Mesenchymal stem cell (in vitro differentiated cells and primary cell): ENCODE results near the gene OMD.

Experiments used
- DNase-seq: peaks from one replicate; pipeline ENCODE4 v3.0.0-alpha.2; 2013
- H2AFZ ChIP-seq: one replicate; pipeline ENCODE4 v1.6.1; 2013; ENCODE audit warnings: low read depth, mild to moderate bottlenecking, control low read depth, inconsistent platforms, low read length, moderate library complexity
- H2AK5ac ChIP-seq: 2 replicates; pipeline ENCODE4 v1.6.1; 2013; ENCODE audit warnings: low read length, moderate library complexity, mild to moderate bottlenecking, inconsistent platforms; ENCODE audit not compliant: severe bottlenecking
- H2BK120ac ChIP-seq: one replicate; pipeline ENCODE4 v1.6.1; 2013; ENCODE audit warnings: low read depth, mild to moderate bottlenecking, inconsistent platforms, low read length, moderate library complexity
- H2BK12ac ChIP-seq, 2 experiments: one replicate each; pipeline ENCODE4 v1.6.1; 2013; ENCODE audit warnings: inconsistent platforms in 2 of 2, low read length in 2 of 2, mild to moderate bottlenecking in 2 of 2, moderate library complexity in 2 of 2, control low read depth in 1 of 2
- H2BK15ac ChIP-seq: one replicate; pipeline ENCODE4 v1.6.1; 2013; ENCODE audit warnings: mild to moderate bottlenecking, low read depth, inconsistent platforms; ENCODE audit not compliant: poor library complexity, severe bottlenecking
- H2BK5ac ChIP-seq: 2 replicates; pipeline ENCODE4 v1.6.1; 2013; ENCODE audit warnings: low read depth, mild to moderate bottlenecking, low read length, control low read depth, inconsistent platforms; ENCODE audit not compliant: poor library complexity, severe bottlenecking
- H3K14ac ChIP-seq, 2 experiments: one replicate each; pipeline ENCODE4 v1.6.1; 2013; ENCODE audit warnings: inconsistent platforms in 2 of 2, low read length in 2 of 2, control low read depth in 1 of 2, mild to moderate bottlenecking in 1 of 2, moderate library complexity in 1 of 2
- H3K18ac ChIP-seq, 2 experiments: one replicate each; pipeline ENCODE4 v1.6.1; 2013; ENCODE audit warnings: inconsistent platforms in 2 of 2, low read length in 2 of 2, control low read depth in 1 of 2, low read depth in 1 of 2, mild to moderate bottlenecking in 1 of 2
- H3K23ac ChIP-seq, 2 experiments: one replicate each; pipeline ENCODE4 v1.6.1; 2013; ENCODE audit warnings: inconsistent platforms in 2 of 2, low read length in 2 of 2, mild to moderate bottlenecking in 2 of 2, moderate library complexity in 2 of 2, control low read depth in 1 of 2
- H3K27ac ChIP-seq: 2 replicates; pipeline ENCODE4 v1.5.1; 2013; ENCODE audit warnings: mild to moderate bottlenecking, moderate library complexity, low read length, control low read depth, inconsistent platforms; ENCODE audit not compliant: poor library complexity, severe bottlenecking
- H3K27me3 ChIP-seq, 2 experiments: 2 replicates each; pipeline versions ENCODE4 v1.6.1 to v1.7.0; 2013; ENCODE audit warnings: low read length in 2 of 2, mild to moderate bottlenecking in 2 of 2, moderate library complexity in 2 of 2, control low read depth in 1 of 2, inconsistent platforms in 1 of 2; ENCODE audit not compliant: control insufficient read depth in 1 of 2, insufficient read depth in 1 of 2
- H3K36me3 ChIP-seq, 2 experiments: 2 replicates each; pipeline versions ENCODE4 v1.6.1 to v1.7.0; 2013; ENCODE audit warnings: low read length in 2 of 2, control low read depth in 1 of 2, inconsistent platforms in 1 of 2, low read depth in 1 of 2, mild to moderate bottlenecking in 1 of 2; ENCODE audit not compliant: insufficient read depth in 2 of 2, control insufficient read depth in 1 of 2
- H3K4ac ChIP-seq, 2 experiments: one replicate each; pipeline ENCODE4 v1.6.1; 2013; ENCODE audit warnings: inconsistent platforms in 2 of 2, low read length in 2 of 2, mild to moderate bottlenecking in 2 of 2, moderate library complexity in 2 of 2, control low read depth in 1 of 2, low read depth in 1 of 2
- H3K4me1 ChIP-seq: 2 replicates; pipeline ENCODE4 v1.6.1; 2013; ENCODE audit warnings: low read depth, low read length, control low read depth; ENCODE audit not compliant: control insufficient read depth, insufficient read depth
- H3K4me2 ChIP-seq: 2 replicates; pipeline ENCODE4 v1.6.1; 2013; ENCODE audit warnings: low read length, mild to moderate bottlenecking, inconsistent platforms; ENCODE audit not compliant: poor library complexity, severe bottlenecking
- H3K4me3 ChIP-seq, 2 experiments: 2 replicates each; pipeline versions ENCODE4 v1.5.1 to v1.7.0; 2013; ENCODE audit warnings: low read length in 2 of 2, mild to moderate bottlenecking in 2 of 2, control low read depth in 1 of 2, low read depth in 1 of 2; ENCODE audit not compliant: insufficient read depth in 1 of 2
- H3K79me1 ChIP-seq: replicated peaks from 2 replicates; pipeline ENCODE4 v1.6.1; 2013; ENCODE audit warnings: mild to moderate bottlenecking, control low read depth, low read length, inconsistent platforms; ENCODE audit not compliant: poor library complexity, severe bottlenecking
- H3K9ac ChIP-seq: 2 replicates; pipeline ENCODE4 v1.7.0; 2013; ENCODE audit warnings: mild to moderate bottlenecking, low read length, moderate library complexity
- H3K9me3 ChIP-seq: 2 replicates; pipeline ENCODE4 v1.7.0; 2013; ENCODE audit warnings: mild to moderate bottlenecking, low read length; ENCODE audit not compliant: control insufficient read depth
- H4K8ac ChIP-seq: one replicate; pipeline ENCODE4 v1.6.1; 2013; ENCODE audit warnings: inconsistent platforms, mild to moderate bottlenecking, low read length, moderate library complexity
- H4K91ac ChIP-seq: one replicate; pipeline ENCODE4 v1.6.1; 2013; ENCODE audit warnings: mild to moderate bottlenecking, low read length, inconsistent platforms
- WGBS: methylation state at CpG from one replicate; pipeline ENCODE4 v1.1.7; 2013; ENCODE audit warnings: mixed read lengths; 5-methylcytosine and 5-hydroxymethylcytosine counted together

OMD gene

GRCh38 chr9:92378865-92379560 lies 45.3 kb downstream of the OMD start:
- Histone ChIP-seq H2AK5ac (no peak overlapping the region), H3K79me1 (no peaks in the 10 kb centered on the region), H2BK120ac (no peak overlapping the region), H4K8ac (no peak overlapping the region), H3K9ac (no peak overlapping the region), H2BK15ac (no peak overlapping the region), H2BK12ac (no peak overlapping the region), H3K27ac (no peak overlapping the region), H4K91ac (no peak overlapping the region), H3K27me3 (no peaks in the 10 kb centered on the region), H3K18ac (no peak overlapping the region), H3K4me1 (no peaks in the 10 kb centered on the region), H3K14ac (no peak overlapping the region), H3K9me3 (peaks cover 13% of the 10 kb centered on the region), H3K4me3 (no peak overlapping the region), H3K36me3 (no peaks in the 10 kb centered on the region), H3K4me2 (no peak overlapping the region), H3K23ac (no peak overlapping the region), H2AFZ (no peak overlapping the region), H3K4ac (no peak overlapping the region), H2BK5ac (no peak overlapping the region)
- 75% methylated on average over 2 of the region's 7 CpGs for WGBS
- DNase-seq = no peak

GRCh38 chr9:92377876-92378275 lies 46.4 kb downstream of the OMD start:
- Histone ChIP-seq H3K23ac (peak overlapping the region in 1 of 2 experiments; percentile 3), H3K27ac (no peak overlapping the region), H3K14ac (no peak overlapping the region), H2BK5ac (no peak overlapping the region), H2BK12ac (no peak overlapping the region), H3K9ac (no peak overlapping the region), H4K91ac (no peak overlapping the region), H2AFZ (no peak overlapping the region), H3K4me1 (no peaks in the 10 kb centered on the region), H3K9me3 (peaks cover 17% of the 10 kb centered on the region), H3K4me2 (no peak overlapping the region), H3K27me3 (no peaks in the 10 kb centered on the region), H4K8ac (peak overlapping the region; percentile 7), H2AK5ac (no peak overlapping the region), H3K18ac (no peak overlapping the region), H3K4ac (no peak overlapping the region), H3K4me3 (no peak overlapping the region), H3K36me3 (no peaks in the 10 kb centered on the region), H2BK15ac (no peak overlapping the region), H3K79me1 (no peaks in the 10 kb centered on the region), H2BK120ac (no peak overlapping the region)
- WGBS = 31% methylated on average over 1 of the region's 2 CpGs
- DNase-seq = no peak

- Histone ChIP-seq H3K27ac (no peak overlapping the region), H3K27me3 (no peaks in the 10 kb centered on the region), H3K4me3 (no peak overlapping the region), H3K14ac (no peak overlapping the region), H2AFZ (no peak overlapping the region), H4K91ac (no peak overlapping the region), H3K36me3 (no peaks in the 10 kb centered on the region), H3K4me2 (no peak overlapping the region), H3K4me1 (no peaks in the 10 kb centered on the region), H3K18ac (no peak overlapping the region), H2BK5ac (no peak overlapping the region), H2BK15ac (no peak overlapping the region), H2AK5ac (no peak overlapping the region), H2BK120ac (no peak overlapping the region), H3K9me3 (peaks cover 25% of the 10 kb centered on the region), H3K4ac (no peak overlapping the region), H3K79me1 (no peaks in the 10 kb centered on the region), H3K23ac (no peak overlapping the region), H4K8ac (no peak overlapping the region), H3K9ac (no peak overlapping the region), H2BK12ac (no peak overlapping the region)
- whole genome bisulfite sequencing = 100% methylated on average over 1 of the region's 2 CpGs
- no peak for DNase-seq
Observed at GRCh38 chr9:92373167-92373566, 51.1 kb downstream of the OMD start.

- no peak overlapping the region for H3K9ac ChIP-seq
- no peak overlapping the region for H2BK120ac ChIP-seq
- no peak overlapping the region for H4K91ac ChIP-seq
- no peaks in the 10 kb centered on the region for H3K36me3 ChIP-seq
- H3K27me3 ChIP-seq = no peaks in the 10 kb centered on the region
- DNase-seq = no peak
- H3K4me2 ChIP-seq = no peak overlapping the region
- no peak overlapping the region for H3K14ac ChIP-seq
- no peak overlapping the region for H3K4me3 ChIP-seq
- peaks cover 20% of the 10 kb centered on the region for H3K9me3 ChIP-seq
- H2BK12ac ChIP-seq = no peak overlapping the region
- 39% methylated on average over 2 of the region's 2 CpGs for WGBS
- H3K4ac ChIP-seq = no peak overlapping the region
- no peak overlapping the region for H3K18ac ChIP-seq
- no peak overlapping the region for H3K23ac ChIP-seq
- H3K4me1 ChIP-seq = no peaks in the 10 kb centered on the region
- no peak overlapping the region for H2AK5ac ChIP-seq
- no peak overlapping the region for H4K8ac ChIP-seq
- no peak overlapping the region for H2BK15ac ChIP-seq
- no peak overlapping the region for H2AFZ ChIP-seq
- H2BK5ac ChIP-seq = no peak overlapping the region
- no peaks in the 10 kb centered on the region for H3K79me1 ChIP-seq
- no peak overlapping the region for H3K27ac ChIP-seq
Observed at GRCh38 chr9:92369075-92369474, 55.2 kb downstream of the OMD start.
